GM18858 (cell line): ENCODE results near the gene BCAS1.
"Not testable (repeated sequence)": the region's sequence is repeated elsewhere in the genome, so short reads cannot be mapped to it uniquely, and the experiment has no call there.

ENCODE experiments used
- ATAC-seq: cut with Tn5 transposase; IDR thresholded peaks from one replicate; pipeline ENCODE4 v1.9.1; 2021; ENCODE audit not compliant: unreplicated experiment

BCAS1 gene

DNA sequence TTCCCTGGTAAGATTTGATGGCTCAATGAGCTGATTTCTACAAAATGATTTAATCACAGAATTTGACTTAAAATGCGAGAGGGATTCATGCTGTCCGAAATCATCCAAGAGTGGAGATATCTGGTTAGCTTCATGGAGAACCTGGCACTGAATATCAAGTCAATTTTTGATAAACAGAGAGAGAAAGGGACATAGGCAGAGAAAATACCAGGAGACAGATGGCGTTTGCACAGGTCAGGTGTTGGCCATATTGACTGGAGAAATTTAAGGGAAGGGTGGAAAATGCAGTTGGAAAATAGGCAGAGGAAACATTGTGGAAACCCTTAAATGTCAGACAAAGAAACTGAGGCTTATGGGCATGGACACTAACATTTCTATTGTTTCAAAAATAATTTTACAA, 47.0 kb downstream of the BCAS1 start:
- no peak for ATAC-seq

DNA sequence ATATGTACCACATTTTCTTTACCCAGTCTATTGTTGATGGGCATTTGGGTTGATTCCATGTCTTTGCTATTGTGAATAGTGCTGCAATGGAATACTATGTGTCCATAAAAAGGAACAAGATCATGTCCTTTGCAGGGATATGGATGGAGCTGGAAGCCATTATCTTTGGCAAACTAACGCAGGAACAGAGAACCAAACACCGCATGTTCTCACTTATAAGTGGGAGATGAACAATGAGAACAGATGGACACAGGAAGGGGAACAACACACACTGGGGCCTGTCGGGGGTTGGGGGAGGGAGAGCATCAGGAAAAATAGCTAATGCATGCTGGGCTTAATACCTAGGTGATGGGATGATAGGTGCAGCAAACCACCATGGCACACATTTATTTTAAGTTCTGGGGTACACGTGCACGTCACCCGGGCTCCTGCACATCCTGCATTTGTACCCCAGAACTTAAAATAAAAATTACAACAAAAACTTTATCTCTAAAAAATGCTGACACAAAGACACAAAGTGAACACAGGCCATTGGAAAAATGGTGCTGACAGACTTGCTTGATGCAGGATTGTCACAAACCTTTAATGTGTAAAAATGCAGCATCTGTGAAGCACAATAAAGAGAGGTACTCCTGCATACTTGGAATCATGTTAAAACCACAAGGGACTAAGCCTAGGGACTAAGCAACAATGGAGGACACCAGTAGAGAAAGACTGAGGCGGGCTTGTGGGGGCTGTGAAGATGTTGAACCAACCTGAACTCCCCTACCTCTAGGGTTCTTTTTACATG, 48.8 kb downstream of the BCAS1 start:
- no peak for ATAC-seq

DNA sequence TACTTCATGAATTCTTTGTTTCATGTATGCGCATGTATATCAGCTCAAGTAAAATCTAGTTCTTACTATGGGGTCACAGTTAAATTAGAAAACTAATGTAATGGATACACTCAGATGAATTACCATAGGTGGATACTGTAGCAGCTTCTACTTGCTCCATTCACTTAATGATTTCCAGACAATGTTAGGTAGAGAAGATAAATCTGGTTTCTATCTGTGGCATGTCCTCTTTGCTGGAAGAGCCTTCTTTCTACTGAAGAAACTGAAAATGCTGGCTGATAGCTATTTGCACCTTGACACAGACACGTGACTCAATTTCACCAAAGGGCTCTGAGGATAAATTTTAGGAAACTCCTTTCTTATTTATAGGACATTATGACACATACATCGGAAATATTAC, 49.5 kb downstream of the BCAS1 start:
- no peak for ATAC-seq

DNA sequence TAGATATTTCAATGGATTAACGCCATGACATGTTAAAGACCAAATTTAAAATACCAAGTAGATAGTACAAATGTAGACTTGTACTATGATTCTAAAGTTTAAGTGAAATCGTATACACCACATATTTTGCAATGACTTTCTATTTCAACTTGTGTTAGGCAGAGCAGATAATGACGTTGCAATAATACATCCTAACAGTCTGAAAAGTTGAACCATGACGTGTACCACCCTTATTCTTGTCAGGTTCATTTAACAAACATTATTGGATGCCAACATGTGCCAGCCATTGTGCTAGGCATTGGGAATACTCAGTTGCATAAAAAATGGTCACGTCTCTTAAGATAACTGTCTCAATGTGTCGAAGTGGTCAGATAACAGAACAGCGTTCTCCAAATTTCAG, 50.0 kb downstream of the BCAS1 start:
- ATAC-seq = no peak

DNA sequence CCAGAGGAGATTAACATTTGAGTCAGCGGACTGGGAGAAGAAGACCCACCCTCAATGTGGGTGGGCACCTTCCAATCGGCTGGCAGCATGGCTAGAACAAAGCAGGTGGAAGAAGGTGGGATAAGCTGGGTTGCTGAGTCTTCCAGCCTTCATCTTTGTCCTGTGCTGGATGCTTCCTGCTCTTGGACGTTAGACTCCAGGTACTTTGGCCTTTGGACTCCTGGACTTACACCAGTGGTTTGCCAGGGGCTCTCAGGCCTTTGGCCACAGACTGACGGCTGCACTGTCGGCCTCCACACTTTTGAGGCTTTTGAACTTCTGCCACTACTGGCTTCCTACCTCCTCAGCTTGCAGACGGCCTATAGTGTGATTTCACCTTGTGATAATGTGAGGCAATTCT, 50.8 kb downstream of the BCAS1 start:
- no peak for ATAC-seq

DNA sequence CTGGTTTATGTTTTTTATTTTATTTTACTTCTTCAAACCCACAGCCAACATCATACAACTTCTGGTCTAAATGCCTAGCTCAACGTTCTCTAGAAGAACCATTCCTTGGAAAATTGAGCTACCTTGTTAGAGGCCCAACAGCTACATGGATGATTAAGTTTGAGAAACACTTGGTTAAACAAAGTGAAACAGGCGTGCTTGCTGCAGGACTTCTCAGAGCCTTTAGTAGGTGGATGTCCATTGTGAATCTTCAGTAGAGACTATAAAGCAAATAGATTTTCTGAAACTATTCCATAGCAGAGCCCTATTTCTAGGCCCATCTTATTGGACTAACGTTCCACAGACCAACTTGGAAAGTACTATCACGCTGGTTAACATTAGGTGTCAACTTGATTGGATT, 51.3 kb downstream of the BCAS1 start:
- no peak for ATAC-seq

DNA sequence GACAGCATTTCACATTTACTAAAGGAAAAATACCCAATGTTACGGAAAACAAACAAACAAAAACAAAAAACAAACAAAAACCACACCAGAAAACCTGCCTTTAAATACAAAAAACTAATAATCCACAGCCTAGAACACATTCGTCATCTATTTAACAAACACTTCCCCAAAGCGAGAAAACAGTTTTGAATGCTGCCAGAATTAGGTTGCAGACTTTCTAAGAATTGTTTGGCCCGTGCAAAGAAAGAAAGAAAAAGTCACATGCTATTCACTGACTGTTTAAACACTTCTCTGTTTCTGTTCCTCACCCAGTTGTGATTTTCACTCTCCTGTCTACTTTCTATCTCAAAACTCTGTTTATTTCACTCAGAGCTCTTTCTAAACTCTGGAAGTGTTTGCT, 52.5 kb downstream of the BCAS1 start:
- peak; percentile 94 for ATAC-seq

DNA sequence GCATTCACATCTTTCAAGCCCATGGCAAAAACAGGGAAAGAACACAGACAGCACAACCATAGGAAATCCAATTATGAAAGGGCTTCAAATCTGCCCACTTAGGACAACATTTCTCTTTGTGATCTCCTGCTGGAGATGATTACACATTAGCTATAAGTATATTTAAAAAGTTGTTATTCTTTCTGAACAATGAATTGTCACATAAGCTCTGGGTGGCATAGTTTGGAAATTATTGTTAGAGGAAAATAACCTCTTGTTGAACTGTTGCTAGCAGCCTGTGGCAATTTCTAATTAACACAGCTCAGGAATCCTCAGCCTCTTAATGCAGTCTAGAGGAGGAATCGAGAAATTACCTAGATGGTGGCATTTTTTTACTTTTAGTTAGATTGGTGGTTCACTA, 54.9 kb downstream of the BCAS1 start:
- no peak for ATAC-seq

DNA sequence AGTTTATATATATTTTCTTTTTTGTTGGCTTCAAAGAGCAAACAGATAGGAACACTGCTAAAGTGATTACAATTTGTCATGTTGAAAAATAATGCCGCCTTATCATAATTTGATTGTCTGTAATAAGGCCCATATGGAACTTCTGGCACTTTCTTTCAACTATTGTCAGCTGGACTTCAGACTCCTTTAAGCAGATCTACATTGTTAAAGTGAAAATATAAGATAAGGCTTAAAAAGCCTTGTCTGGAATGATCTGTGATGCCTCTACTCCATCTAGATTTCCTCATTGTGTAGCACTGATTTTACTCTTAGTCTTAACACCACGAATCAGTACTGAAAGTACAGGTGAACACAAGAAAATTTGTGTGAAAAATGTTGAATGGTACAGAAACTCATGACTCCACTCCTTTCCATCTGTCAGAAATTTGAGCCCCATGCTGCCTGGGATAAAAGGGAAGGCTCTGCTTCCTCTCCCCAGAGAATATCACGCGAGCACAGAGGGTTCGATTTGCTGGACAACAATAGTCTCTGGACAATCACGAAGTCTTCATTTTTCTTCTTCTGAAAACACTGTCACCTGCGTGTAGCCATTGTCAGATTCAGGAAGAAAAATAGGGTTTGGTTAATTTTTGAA, 56.0 kb downstream of the BCAS1 start:
- ATAC-seq = no peak

DNA sequence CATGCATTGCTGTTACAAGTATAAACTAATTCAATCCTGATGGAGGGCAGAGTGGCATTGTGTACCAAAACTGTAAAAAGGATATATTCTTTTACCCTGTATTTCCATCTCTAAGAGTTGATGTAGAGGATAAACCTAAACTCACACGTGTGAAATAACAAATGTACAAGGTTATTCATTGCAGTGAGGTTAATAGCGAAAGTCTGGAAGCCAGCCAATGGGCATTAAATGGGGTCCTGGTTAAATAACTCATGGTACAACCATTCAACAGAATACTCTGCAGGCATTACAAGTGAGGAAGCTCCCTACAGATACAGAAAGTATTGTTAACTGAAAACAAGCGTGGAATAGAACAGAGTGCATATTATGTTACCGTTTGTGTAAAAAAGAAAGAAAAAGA, 56.9 kb downstream of the BCAS1 start:
- ATAC-seq = no peak

DNA sequence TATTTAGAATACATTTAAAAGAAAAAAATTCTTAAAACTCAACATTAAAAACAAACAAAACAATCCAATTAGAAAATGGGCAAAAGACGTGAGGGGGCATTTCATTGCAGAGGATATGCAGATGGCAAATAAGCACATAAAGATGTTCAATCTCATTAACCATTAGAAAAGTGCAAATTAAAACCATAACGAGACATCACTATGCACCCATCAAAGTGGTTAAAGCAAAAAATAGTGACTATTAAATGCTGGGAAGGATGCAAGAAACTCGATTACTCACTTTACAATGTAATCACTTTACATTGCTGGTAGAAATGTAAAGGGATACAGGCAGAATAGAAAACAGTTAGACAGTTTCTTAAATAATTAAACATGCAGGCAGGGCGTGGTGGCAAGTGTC, 59.0 kb downstream of the BCAS1 start:
- ATAC-seq = no peak

DNA sequence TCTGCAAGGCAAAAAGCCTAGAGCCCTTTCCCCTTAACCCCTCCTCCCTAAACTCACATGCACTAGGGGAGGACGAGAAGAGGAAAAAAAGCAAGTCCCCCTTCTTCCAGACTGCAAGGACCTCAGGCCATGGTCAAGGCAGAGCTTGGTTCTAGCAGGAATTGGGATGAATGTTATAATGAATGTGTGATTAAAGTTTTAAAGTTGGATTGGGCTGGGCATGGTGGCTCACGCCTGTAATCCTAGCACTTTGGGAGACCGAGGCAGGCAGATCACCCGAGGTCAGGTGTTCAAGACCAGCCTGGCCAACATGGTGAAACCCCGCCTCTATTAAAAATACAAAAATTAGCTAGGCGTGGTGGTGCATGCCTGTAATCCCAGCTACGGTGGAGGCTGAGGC, 64.2 kb downstream of the BCAS1 start:
- ATAC-seq = not testable (repeated sequence)

DNA sequence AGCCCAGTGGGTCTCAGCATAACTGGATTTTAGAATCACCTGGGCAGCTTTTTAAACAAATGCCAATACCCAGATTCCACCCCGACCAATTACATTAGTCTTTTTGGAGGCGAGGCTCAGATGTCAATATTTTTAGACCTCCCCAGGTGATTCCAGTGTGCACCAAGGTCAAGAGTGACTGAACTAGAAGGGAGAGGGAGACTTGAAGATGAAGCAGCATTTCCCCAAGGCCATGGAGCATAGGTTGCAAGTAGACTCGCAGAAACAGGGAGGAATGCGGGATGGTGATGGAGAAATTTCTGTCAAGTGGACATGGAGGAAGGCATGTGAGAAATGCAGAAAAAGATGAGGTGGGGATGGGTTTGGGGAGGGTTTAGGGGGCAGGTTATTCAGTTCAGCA, 64.9 kb downstream of the BCAS1 start:
- no peak for ATAC-seq

DNA sequence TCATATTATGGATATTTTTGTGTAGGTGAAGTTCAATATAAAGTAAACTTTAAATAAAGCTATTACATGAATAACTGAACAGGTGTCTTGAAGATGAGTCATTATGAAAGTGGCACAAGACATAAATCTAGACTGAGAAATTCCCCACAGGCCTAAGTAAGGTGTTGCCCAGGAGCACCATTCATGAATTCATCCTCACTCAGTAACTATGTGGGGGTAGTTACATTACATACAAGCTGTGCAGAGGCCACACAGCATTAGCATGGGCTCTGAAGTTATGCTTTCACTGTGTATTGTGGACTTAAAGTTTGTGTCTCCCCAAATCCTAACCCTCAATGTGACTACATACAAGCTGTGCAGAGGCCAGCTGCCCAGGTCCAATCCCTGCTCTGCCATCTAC, 65.9 kb downstream of the BCAS1 start:
- peak; percentile 98 for ATAC-seq

DNA sequence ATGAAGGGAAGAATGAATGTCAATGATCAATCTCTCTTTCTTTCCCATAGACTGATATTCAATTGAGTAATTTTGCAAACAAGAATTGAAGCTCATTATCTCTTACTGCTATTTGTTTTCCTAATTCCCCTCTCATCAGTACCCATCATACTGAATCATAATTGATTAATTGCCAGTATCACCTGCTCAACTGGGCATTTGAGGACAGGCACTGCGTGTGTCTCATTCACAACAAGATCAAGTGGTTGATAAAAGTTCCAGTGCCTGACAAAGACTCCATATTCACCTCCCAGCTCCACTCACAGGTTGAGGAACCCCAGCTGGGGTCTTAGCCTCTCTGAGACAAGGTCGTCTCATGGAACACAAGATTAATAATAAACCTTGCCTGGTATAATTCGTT, 67.7 kb downstream of the BCAS1 start:
- ATAC-seq = no peak

DNA sequence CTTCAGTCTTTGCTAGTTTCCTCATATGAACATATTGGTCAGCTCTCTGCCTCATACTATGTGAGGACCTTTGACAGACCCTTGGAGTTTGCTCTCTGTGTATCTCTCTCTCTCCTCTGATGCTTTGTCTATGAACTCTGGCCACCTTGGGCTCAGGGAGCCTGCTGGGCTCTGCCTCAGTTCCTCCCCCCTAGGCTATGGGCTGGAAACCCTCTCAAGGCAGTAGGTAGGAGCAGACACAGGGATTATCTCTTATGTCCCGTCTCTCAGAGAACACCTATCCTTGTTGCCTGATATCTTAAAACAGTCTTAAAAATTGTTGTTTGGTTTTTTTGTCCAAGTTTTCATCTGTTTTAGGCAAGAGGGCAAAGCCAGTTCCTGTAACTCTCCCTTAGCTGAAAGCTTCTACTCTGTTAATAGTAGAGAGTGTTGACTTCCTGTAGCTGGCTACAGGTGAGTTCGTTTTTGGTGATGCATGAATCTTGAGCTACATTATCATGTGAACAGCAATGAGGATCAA, 68.3 kb downstream of the BCAS1 start:
- no peak for ATAC-seq

DNA sequence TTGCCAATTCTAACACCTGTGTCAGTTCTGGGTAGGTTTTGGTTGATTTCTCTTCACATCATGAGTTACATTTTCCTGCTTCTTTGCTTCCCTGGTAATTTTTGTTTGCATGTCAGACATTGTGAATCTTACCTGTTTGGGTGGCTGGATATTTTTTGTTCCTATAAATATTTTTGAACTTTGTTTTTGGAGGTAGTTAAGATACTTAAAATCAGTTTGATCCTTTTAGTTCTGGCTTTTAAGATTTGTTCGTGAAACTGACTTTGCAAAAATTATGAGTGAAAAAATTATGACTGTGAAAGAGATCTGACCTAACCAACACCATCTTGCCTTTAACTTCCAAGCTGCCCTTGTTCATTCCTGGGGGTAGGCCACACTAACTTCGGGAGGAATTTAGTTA, 69.5 kb downstream of the BCAS1 start:
- ATAC-seq = no peak

DNA sequence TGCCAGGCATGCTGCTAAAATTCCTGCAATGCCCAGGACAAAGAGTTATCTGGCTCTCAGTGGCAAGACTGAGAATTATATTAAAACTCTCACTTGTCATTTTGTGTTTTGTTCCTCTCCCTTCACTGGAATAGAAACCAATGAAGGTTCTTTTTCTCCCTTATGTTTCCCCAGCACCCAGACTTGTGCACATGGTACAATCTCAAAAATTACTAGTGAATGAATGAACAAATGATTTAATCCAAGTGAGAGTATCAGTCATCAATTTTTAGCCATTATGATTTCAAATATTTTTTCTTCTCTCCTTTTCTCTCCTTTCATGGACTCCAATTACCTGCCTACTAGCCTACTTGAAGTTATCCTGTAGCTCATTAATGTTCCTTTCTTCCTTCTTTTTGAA, 70.1 kb downstream of the BCAS1 start:
- ATAC-seq = no peak

DNA sequence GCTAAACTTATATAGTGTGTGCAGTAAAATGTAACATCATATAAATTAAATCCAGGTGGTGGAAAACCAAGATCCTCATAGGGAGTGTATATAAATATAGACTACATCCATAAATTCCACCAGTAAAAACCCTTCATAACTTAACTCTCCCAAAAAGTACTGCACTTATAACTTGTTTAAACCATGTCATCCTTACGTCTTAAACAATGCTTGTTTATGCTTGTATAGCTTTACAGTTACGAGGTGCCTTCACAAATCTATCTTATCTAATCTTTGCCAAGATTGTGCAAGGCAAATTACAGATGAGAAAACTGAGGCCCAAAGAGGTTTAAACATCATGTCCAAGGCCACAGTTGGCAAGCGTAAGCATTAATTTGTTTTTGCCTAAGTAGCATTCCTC, 71.3 kb downstream of the BCAS1 start:
- no peak for ATAC-seq

DNA sequence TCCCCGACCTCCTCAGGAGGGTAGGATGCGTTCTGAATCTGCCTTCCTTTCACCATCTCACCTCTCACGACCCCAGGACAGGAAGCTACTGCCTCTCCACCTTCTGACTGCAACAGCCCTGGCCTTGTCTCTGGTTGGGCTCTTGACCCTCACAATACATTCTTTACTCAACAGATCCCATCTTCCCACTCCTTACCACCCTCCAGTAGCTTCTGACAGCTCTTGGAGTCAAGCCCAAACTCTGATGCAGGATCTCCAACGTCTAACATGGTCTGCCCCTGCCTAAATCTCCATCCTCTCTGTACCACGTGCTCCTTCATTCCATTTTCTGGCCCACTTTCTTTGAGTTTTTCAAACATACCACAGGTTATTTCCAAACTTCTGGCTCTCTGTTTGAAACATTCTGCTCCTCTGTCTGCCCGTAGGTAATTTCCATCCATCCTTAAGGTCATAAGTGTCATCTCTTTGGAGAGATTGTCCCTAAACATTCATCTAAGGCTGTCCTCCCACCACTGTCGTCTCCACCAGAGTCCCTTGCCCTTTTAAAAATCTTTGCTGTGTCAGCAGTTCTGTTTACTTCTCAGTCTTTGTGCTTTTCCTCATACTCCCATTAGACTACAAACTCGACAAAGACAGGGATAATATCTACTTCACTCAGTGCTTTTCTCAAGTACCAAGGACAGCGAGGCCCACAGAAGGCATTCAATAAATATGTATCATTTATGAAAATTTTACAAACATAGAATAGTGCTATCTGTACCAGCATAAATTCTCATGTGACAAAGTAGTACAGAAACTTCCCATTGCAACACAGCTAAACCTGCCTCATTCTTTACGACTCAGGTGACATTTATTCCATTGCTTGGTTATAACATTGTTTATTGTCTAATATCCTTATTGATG, 73.6 kb downstream of the BCAS1 start:
- no peak for ATAC-seq

DNA sequence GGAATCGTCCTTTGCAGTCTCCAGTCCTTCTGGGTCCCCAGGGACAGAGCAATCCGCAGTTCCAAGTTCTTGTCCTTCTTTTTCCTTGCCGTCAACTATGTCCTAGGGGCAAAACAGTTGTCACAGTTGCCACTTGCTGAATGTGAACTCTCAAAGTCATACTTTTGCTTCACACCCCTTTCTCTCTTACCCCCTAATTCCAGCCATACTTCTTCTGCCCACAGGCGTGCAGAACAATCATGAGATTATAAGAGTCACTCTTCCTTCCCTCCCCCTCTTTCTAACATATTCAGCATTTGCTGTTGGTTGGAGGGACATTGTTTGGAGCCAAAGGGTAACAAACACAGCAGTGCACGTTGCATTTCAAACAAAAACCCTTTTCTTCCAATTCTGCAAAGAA, 74.4 kb downstream of the BCAS1 start:
- ATAC-seq = no peak

DNA sequence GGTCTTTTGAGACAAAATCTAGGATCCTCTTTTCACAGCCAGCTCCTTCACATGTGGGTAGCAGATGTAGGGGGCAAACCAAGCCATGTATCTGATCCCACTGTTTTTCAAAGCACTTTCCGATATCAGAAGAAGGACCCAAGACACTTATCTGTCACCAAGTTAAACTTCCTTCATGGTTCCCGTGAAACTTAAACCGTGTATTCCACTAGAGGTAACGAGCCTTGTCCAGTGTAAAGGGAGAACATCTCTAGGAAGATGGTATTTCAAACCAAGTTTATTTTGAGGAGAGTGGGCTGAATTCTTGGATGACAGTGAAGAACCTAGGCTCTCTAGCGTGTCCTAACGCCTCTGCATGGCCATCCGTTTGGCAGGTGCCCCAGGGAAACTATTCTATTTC, 76.3 kb downstream of the BCAS1 start:
- ATAC-seq = no peak
